Medulla oblongata (tissue), 1 donor: ENCODE data around the gene TNF.

ENCODE experiments used
- DNase-seq: peaks from one replicate; pipeline ENCODE4 v3.0.0-alpha.2; 2015; ENCODE audit errors: extremely low spot score

TNF gene

DNA sequence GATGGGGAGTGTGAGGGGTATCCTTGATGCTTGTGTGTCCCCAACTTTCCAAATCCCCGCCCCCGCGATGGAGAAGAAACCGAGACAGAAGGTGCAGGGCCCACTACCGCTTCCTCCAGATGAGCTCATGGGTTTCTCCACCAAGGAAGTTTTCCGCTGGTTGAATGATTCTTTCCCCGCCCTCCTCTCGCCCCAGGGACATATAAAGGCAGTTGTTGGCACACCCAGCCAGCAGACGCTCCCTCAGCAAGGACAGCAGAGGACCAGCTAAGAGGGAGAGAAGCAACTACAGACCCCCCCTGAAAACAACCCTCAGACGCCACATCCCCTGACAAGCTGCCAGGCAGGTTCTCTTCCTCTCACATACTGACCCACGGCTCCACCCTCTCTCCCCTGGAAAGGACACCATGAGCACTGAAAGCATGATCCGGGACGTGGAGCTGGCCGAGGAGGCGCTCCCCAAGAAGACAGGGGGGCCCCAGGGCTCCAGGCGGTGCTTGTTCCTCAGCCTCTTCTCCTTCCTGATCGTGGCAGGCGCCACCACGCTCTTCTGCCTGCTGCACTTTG, at the start of gene TNF:
TSS of gene TNF (plus strand) at position 231 of the 567 bp plus-strand sequence. CDS start at position 408, 177 bp downstream.
- peak; percentile 64 for DNase-seq

DNA sequence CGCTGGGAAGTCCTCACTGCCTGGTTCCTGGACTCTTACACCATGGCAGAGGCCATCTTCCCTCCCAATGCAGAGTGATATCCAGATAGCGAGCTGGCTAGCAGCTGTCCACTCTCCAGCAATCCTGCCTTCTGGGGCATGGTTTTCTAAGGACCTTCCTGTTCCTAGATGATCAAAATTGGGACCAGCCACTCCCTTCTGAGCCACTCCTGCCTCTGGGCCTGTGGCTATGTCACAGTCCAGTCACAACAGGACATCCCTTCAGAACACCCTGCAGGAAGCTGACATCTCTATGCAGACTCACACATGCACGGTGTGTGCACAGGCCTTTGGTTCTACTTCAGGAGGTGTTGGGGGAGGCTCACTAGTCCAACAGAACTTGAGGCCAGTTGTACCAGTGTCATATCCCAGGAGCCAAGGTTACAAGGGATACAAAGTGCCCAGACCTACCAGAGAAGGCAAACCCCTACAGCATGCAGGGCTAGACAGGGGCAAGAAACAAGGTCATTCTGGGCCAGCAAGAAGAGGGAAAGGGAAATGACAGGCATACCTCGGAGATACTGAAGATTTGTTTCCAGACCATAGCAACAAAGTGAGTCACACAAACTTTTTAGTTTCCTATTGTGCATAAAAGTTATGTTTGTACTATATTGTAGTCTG, 49.3 kb upstream of the TNF start:
- no peak for DNase-seq

DNA sequence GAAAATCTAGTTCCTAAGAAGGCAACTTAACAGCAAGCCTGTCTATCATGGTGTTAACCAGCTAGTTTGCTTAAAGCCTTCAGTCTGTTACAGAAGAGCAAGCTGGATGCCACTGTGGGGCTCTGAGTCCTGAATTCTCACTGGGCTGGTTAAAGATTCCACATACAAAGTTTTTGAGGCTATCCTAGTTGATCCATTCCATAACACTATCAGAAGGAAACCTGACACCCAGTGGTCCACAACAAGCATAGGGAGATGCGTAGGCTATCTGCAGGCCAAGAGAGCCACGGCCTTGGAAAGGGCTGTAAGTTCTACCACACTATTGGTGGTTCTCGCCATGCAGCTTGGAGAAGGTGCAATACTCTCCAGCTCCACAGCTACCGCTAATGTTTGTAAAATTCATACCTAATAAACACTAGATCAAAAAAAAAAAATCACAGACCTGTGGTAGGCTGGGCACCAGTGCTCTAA, 47.0 kb upstream of the TNF start:
- no peak for DNase-seq

DNA sequence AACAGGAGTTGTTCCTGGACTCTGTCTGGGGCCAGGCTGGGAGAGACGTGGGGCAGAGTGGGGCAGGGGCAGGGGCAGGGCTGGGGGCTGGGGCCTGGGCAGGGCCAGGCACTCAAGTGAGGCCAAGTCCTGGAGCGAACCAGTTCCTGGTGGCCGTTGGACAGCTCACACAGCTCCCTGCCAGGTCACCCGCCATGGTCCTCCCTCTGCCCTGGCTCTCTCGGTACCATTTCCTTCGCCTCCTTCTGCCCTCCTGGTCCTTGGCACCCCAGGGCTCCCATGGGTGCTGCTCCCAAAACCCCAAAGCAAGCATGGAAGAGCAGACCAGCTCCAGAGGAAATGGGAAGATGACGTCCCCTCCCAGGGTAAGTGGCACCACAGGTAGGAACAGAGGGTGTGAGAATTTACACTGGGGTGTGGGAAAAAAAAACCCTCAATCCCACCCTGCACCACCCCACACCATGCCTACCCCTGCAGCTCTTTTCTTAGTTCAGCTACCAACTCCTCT, 46.5 kb upstream of the TNF start, which contains the start of gene MCCD1:
TSS of gene MCCD1 (plus strand) at position 142 of the 508 bp plus-strand sequence. CDS start at position 195, 53 bp downstream.
- DNase-seq = no peak

DNA sequence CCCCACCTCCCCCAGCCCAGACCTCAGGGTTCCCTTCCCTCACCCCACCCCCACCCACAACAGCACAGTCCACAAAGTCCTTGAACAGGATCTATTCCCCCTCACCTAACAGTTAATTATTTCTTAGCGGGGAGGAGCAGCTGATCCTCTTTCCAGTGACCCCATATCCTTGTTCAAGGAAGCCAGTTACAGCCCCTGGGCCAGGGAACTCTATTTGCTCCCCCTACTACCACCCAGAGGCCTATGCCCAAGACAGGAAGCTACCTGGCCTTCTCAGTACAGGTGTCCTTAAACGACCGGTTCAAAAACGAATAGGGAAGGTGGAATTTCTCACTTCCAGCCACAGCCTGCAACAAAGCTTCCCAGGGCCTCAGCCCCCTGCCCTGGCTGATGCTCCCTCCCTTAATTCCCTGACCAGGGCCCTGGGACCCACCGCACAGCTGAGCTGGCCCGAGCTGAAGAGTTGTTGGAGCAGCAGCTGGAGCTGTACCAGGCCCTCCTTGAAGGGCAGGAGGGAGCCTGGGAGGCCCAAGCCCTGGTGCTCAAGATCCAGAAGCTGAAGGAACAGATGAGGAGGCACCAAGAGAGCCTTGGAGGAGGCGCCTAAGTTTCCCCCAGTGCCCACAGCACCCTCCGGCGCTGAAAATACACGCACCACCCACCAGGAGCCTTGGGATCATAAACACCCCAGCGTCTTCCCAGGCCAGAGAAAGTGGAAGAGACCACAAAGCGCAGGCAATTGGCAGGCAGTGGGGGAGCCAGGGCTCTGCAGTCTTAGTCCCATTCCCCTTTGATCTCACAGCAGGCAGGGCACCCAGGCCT, 45.8 kb upstream of the TNF start:
- no peak for DNase-seq

DNA sequence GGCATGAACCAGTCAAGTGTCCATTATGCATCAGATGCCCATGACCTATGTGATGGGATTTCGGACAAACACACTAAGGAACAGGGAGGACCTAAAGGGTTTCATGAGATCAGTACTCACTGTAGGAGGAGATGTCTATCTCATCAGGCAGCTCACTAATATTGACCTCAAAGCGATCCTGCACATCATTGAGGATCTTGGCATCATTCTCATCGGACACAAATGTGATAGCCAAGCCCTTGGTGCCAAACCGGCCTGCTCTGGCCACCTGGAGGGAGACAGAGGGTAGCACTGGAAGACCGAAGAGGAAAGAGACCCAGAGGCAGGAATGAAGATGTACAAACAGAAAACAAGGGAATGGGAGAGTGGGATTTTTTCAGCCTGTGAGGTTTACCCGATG, 44.7 kb upstream of the TNF start:
- no peak for DNase-seq

DNA sequence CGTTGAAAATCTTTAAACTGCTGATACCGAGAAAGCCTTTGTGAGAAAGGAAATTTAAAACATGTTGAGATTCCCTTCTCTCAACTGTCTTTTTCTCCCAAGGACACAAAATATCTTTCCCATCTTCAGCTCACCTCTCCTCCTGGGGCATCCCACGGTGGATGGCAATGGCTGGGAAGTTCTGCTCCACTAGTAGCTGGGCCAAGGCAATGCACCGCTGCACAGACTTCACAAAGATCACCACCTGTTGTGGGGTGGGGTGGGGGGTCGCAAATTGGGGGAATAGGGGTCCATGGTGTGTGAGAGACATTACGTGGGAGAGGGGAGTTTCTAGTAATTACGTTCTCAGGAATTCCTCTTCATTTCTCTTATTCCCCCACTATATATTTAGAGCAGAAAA, 44.2 kb upstream of the TNF start:
- DNase-seq = no peak

DNA sequence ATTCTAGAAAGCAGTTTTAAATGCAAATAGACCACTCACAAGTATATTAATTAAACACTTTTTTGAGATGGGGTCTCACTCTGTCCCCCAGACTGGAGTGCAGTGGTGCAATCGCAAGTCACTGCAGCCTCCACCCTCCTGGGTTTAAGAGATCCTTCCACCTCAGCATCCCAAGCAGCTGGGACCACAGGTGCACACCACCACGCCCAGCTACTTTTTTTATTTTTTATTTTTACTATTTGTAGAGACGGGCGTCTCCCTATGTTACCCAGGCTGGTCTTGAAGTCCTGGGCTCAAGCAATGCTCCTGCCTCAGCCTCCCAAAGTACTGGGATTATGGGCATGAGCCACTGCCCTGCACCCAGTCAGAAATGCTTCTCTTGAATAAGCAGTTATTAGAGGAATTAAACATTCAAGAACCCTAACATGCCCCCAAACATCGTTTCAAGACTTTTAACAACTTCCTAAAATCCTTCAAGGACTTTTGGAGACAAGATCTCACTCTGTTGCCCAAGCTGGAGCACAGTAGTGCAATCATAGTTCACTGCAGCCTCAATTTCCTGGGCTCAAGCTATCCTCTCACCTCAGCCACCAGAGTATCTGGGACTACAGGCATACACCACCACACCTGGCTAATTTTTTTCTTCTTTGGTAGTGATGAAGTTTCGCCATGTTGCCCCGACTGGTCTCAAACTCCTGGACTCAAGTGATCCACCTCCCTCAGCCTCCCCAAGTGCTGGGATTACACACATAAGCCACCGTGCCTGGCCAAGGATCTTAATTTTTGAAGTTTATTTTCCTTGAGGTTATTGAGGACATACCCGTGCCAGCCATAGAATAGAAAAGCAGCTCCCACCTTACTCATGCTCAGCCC, 43.4 kb upstream of the TNF start:
- no peak for DNase-seq

DNA sequence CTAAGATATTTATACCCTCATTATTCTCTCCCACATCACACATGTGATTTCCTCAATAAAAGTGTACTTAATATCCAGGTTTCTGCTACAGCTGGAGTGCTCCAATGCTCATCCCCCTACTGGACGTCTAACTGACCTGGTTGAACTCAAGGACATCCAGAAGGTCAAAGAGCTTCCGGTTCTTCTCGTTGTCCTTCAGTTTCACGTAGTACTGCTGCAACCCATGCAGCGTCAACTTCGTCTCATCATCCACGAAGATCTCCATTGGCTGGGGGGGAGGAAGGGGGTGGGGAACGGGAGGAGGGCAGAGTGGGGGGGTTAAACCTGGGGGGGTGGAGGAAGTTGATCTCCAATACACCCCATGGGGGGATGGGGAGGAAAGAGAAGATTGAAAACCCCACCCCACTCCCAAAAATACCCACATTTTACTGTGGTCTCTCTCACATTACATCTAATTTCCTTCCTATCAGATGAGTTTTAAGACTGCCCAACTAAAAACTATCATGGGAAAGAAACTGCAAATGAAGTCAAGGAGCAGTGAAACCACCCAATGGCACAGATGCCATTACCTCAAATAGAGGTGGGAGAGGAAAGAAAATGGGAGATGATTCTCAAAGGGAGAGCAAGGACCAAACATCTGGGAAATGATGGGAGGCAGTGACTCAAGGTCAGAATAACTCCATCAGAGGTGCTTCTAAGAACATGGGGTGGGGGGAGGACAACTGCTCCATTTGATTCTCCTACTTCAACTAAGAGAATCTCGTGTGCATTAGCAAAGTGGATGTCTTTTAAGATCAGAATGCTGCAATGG, 42.5 kb upstream of the TNF start:
- no peak for DNase-seq

DNA sequence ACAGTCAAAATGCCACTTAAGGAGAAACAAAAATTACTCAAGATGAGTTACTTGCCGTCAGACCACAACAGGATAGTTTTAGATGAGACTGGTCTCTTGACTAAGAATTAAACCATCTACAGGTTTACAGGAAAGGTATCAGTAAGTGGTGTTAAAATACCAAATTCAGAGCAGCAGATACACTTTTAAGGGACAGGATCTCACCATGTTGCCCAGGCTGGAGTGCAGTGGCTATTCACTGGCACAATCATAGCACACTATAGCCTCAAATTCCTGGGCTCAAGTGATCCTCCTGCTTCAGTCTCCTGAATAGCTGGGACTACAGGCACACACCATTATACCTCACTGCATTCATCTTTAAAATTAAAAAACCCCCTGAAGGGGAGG, 41.9 kb upstream of the TNF start:
- no peak for DNase-seq

DNA sequence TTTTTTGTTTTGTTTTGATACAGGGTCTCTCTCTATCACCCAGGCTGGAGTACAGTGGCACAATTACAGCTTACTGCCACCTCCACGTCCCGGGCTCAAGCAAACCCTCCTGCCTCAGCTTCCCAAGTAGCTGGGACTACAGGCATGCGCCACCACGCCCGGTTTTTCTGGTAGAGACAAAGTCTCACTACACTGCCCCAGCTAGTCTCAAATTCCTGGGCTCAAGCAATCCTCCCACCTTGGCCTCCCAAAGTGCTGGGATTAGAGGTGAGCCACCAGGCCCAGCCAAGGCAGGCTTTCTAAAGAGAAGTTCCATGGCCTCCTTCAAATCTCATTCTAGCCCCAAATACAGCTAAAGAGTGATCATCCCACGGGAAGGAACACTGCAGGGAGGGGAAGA, 41.4 kb upstream of the TNF start:
- no peak for DNase-seq

DNA sequence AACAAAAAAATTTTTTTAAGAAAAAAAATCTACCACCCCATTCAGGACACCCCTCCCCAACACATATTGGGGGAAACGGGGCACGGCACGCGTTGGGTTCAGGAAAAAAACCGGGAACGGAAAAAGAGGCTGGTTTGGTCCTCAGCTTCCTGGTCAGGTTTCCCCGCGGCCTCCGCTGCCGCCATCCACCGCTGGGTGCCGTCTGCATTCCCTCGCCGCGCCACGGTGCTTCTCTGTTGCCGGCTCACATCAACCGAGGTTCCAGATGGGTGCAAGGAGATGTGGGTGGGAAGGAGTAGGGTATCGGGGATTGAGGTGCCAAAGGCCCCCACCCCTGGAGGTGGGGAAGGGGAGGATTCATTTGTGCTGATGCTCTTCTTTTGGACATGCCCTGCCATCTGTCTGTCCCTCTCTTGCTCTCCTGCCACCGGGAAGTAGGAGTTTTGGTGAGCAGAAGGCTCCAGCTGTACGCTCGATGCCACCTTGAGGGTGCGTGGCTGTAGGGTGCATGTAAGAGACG, 40.8 kb upstream of the TNF start:
- no peak for DNase-seq

DNA sequence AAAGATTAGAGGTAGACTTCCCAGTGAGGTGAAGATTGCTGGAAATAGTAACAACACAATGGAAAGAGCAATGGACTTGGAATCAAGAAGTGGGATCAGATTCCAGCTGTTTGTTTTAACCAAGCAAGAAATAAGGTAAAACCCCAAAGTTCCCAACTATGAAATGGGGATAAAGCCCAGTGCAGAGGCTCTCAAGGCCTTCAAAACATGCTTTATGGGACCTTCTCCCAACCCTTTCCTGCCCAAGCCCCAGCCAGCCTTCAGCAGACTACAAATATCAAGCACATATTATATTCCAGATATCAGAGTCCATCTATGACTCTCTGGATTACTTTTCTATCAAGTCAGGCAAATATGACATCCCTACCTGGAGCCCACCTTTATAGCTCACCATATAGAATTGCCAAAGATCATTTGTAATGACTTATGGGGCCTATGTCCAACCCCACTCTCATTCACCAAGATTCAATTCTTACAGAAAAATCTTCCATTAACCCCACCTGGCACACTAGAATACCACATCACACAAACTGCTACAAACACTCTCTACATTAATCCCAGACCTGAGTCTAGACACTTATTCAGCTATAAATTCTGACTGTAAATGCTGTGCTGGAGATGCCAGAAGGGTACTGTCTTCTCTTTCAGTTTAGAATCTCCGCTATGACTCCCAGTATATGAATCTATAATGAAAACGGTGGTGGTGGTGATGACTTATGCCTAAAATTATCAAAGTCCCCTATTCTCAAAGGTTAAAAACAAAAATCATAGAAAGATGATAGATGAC, 39.6 kb upstream of the TNF start:
- no peak for DNase-seq

DNA sequence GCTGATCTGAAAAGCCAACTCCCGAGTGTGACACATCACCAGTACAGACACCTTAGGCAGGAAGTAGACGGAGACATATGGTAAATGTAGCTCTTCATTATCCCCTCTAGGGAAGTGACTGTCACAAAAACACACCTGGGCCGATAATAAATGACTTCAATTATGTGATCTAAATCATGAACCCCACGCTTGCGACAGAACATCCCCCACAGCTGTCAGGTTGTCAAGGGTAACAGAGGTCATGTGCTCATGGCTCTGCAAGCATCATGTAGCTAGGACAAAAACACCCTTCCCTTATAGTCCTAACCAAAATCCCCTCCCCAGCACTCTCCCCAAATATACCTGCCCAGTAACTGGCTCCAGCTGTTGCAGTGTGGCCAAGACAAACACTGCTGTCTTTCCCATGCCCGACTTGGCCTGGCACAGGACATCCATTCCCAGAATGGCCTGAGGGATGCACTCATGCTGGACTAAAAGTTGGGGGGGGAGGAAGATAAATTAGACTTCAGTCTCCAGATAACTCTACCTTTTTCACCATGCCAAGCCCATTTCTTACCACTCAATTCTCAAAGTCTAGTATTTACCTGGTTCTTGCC, 36.5 kb upstream of the TNF start:
- no peak for DNase-seq

DNA sequence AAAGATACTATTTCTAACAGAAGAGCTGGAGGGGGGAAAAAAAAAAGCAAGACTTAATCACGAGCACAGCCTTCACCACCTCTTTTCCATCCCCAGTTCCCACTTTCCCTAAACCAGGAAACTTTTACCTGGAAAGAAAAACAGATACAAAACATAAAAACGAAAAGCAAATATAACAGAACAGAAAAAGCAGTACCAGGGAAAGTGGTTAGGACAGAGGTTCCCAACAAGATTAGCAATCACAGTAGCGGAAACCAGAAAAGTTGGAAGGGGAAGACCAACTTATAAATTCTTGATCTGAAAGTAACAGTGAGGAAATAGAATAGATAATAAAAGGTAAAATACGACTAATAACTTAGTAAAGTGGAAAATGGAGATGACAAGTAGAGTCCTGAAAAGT, 34.7 kb upstream of the TNF start:
- DNase-seq = no peak

DNA sequence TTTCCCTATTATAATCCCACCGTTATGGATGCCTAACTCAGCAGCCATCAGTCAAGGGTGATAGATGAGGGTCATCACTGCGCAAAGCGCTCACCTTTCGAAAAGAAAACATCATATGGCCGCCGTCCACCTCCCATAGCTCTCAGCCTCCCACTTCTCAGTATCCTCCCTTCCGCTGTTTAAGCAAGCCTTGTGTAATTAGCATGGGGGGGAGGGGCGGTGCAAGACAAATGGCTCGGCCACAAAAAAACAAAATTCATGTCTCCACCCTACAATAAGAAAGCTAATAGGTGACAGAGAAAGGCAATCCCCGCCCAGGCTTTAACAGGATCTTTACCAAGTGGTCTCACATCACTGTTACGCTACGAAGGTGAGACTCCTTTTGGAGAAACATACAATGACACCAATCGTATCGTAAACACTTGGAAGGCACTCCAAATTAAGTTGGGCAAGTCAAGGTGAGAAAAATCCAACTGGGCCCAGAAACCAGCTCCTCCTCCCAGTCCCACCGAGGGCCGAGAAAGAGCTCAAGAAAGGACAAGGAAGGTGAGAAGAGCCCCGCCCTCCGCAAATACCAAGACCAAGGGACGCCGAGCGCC, 34.2 kb upstream of the TNF start:
- DNase-seq = peak; percentile 42

DNA sequence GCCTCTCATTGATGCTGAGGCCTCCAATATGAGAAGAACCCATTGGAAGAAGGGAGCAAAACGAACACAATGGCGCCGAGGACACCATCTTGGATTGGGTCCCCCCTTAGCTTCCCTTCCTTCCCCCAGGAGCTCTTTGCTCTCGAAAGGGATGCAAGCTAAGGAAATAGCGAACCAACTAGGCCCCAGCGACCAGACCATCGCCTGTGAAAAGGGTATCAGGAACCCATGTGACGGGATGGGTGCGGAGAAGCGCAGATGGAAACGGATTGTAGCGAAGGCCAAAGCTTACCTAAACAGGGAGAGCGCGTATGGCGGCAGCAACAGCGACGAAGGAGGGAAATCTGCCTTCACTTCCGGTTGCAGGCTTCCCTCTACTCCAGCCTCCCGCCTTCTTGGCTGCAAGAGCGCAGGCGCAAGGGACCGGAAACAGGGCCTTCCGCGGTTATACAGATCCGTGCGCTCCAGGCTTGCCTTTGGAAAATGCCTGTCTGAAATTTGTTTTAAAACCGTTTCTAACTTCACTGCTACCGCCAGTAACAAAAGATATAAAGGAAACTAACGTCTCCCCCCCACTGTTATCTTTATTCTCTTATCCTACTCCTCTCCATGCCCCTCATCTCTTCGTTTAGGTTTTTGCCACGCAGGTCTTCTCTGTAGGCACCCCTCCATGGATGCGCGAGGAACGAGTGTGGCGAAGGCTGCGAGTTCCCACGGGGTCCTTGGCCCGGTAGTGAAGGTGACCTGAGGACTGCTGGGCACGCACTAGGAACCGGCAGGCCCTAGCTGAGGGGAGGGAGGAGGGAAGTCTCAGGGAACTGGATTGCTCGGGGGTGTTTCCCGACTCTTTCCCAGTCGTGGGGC, 33.5 kb upstream of the TNF start, which contains the start of gene DDX39B:
TSS of gene DDX39B (minus strand) at position 346 of the 864 bp plus-strand sequence. CDS start 1,471 bp downstream, outside the sequence.
- peak; percentile 99 for DNase-seq

DNA sequence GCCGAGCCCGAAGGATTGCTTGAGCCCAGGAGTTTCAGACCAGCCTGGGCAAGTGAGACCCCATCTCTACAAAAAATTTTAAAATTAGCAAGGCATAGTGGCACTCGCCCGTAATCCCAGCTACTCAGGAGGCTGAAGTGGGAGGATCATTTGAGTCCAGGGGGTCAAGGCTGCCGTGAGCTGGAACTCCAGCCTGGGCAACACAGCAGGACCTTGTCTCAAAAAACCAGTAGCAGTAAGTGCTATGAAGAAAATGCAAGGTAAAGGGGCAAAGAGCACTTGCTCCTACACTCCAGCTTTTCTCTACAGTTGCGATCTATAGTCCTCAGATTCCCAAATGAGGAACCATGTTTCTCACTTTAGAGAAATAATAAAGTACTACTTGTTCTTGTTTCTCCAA, 31.7 kb upstream of the TNF start:
- DNase-seq = no peak
